MM.1S (cell line): ENCODE measurements around the gene NPTX1.

Experiments used
- EZH2phosphoT487 ChIP-seq: fragments of 300-600 bp; sonication (generic); IDR thresholded peaks from 2 replicates; pipeline ENCODE4 v1.6.1; 2018; ENCODE audit warnings: antibody characterized with exemption, low read length
- TF ChIP-seq, protein P1 (sequence below): fragments of 300-600 bp; sonication (generic); IDR thresholded peaks from 2 replicates; pipeline ENCODE4 v1.5.1; 2016; ENCODE audit warnings: antibody characterized with exemption, low read length, mixed read lengths

DNA sequence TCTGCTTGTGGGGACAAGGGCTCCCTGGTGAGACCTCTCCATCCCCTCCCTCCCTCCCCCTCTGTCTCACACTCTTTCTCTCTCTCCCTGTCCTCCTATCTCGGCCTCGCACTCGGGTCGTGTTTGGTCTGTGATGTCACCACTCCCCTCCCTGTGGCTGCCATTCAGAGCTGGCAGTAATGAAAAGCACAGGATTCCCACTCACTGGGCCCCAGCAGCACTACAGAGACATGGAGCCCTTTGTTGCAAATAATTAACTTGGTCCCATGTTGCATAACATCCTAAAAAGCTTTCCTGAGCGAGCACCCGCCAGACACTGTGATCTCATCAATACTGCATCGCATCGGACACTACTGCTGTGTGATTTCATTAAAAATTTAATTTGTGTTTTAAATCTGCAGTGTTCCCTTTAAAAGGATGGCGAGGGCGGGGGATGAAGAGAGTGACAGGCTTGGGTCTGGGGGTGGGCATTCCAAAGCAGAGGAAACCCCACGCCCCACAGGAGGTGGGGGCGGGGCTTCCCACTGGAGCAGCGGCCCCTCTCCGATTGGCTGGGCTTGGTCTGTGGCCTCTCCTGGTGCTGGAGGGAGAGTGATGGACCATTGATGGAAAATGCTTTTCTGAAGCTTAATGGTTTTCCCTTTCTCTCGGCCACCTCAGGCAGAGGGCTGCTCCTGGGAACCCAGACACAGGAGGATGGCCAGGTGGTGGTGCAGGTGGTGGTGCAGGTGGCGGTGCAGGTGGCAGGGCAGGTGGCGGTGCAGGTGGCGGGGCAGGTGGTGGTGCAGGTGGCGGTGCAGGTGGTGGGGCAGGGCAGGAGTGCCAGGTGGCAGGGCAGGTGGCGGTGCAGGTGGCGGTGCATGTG is 15.3 kb upstream of the NPTX1 start:
- TF ChIP-seq, protein P1, sequence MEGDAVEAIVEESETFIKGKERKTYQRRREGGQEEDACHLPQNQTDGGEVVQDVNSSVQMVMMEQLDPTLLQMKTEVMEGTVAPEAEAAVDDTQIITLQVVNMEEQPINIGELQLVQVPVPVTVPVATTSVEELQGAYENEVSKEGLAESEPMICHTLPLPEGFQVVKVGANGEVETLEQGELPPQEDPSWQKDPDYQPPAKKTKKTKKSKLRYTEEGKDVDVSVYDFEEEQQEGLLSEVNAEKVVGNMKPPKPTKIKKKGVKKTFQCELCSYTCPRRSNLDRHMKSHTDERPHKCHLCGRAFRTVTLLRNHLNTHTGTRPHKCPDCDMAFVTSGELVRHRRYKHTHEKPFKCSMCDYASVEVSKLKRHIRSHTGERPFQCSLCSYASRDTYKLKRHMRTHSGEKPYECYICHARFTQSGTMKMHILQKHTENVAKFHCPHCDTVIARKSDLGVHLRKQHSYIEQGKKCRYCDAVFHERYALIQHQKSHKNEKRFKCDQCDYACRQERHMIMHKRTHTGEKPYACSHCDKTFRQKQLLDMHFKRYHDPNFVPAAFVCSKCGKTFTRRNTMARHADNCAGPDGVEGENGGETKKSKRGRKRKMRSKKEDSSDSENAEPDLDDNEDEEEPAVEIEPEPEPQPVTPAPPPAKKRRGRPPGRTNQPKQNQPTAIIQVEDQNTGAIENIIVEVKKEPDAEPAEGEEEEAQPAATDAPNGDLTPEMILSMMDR = no peak
- TF ChIP-seq EZH2phosphoT487 = no peak
